NCI-H2227 (cell line): ENCODE data around the gene IGF2R.
A peak's percentile ranks its signal among the peaks of the same experiment; 100 is the strongest.
"Not testable (repeated sequence)": the region's sequence is repeated elsewhere in the genome, so short reads cannot be mapped to it uniquely, and the experiment has no call there.

ENCODE experiments used
- DNase-seq: peaks from one replicate; lab custom pipeline; 2025; ENCODE audit not compliant: unreplicated experiment; lab: John Stamatoyannopoulos, UW

Gene IGF2R

DNA sequence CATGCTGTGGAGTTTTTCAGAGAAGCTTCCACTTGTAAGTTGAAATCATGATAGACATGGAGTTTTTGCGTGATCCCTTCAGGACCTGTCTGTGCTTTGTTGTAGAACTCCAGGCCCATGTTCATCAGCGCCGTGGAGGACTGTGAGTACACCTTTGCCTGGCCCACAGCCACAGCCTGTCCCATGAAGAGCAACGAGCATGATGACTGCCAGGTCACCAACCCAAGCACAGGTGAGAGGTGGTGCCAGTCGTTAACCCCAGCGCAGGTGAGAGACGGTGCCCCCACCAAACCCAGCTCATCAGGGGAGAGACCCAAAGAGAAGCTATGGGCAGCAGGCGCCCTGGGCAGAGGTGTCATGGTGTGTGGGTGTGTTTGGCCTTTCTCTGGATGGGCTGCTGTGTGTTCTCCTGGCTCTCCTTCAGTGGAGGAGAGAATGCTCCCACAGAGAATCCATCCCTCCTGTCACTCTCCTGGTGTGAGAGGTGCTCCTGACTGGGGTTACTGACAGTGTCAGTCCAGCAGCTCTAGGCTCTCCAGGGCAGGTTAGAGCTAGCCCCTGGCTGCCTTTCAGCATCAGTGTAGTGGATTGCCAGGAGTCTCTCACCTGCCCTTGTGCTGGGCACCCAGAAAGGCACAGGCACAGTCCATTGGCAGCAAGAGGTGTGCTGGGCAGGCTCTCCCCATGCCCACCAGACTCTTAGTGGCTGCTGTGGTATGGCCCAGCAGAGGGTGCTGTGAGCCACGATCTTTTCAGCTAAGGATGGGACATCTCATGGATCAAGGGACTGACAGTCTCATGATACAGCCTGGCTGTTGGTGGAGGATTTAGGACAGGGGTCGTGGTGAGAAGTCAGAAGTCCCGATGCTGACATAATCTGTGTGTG is 103.2 kb downstream of the IGF2R start:
- DNase-seq = no peak

DNA sequence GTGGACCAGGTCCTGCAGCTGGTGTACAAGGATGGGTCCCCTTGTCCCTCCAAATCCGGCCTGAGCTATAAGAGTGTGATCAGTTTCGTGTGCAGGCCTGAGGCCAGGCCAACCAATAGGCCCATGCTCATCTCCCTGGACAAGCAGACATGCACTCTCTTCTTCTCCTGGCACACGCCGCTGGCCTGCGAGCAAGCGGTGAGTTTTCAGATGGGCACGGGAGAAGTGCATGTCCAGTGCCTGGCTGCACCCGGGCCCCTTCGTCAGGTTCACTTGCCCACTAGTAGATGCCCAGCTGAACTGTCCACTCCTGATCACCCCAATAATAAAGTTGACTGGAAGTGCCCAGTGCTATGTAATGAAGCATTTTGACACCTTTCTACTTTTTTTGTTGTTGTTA is 104.4 kb downstream of the IGF2R start:
- DNase-seq = no peak

DNA sequence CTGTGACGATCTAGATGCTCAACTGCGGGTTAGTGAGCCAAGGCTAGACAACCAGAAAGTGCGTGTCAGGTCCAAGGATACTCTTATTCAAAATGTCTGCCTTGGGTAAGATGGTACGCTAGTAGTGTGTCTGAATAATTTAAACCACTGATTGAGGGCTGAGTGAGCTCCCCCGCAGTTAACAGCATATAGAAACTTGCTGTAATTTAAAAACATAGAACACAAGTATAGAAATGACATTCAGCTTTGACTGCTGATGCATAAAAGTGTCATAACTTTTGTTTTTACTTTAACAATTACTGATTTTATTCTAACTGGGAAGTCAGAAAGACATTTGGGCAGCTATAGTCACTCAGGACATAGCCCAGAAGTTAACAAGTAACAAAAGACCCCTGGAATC is 107.1 kb downstream of the IGF2R start:
- no peak for DNase-seq

DNA sequence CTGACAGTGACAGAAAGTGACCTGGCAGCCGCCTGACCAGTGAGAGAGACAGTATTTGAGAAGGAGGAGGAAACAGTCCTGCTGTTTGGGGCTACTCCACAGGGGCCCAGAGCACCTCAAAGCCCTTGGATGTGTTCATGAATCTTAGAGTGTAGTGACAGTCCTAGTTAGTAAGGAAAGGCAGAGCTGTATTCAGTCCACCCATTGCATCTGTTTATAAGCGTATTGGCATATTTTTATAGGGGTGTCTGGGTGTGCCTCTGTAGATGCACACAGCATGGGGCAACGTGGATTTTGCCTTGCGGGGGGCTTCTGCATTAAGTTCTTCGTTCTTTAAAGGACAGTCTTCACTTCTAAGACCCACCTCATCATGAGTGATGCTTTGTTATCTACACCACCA is 108.1 kb downstream of the IGF2R start:
- no peak for DNase-seq

DNA sequence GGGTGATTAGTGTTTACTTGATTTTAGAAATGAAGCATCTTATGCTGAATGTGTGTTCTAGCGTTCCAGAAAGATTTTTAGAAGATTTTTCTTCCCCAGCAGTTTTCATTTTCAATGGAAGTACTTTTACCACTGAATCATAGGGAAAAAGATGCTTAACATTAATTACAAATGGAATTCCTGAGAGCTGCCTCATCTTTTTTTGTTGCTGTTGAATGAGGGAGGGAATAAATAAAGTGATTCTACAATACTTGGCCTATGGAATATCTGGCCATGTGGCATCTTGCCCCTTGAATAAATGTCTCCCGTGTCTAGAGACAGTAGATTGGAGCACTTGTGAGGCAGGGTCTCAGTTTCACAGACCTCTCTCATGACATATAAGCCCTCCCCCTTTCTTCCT is 108.6 kb downstream of the IGF2R start:
- no peak for DNase-seq

DNA sequence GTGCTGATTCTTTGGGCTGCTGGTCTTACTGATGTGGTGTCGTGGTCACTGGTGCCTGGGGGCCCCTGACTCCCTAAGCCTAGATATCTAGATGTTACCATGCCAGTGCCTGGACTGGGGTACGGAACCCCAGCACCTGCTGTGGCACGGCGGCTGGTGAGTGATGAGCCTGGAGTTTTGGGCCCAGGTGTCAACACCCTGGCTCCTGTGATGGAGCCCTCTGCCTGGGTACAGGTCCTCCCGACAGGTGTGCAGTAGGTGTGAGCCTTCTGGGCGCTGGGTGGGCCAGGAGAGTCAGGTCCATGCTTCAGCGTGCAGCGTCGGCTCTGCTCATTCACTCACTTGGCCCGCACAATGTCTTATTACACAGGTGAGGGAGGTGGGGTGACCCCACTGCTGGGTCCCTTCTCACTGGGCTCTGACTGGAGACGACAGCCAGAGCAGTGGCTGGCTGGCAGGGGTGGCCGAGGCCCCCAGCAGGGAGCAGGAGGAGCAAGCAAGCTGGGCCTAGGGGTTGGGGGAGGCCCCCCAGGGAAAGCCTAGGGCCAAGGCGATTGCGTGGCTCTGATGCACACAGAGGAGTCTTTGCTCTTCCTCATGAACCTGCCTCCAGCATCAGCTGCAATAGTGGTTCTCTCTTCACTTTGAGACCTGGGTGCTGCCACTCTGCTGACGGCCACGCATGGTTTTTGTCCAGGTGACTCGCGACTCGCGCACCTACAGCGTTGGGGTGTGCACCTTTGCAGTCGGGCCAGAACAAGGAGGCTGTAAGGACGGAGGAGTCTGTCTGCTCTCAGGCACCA is 110.2 kb downstream of the IGF2R start:
- DNase-seq = no peak

DNA sequence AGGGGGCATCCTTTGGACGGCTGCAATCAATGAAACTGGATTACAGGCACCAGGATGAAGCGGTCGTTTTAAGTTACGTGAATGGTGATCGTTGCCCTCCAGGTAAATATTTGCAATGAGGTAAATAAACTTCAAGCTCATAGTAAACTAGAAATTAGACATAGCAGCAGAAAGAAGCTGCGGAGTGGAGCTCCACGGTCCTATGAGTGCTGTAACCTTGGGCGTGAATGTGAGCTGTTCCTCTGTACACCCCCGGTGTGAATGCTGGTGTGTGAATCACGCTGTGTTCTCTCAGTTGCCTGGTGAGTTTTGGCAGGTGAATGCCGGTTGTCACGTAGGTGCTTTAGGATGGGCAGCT is 110.8 kb downstream of the IGF2R start:
- no peak for DNase-seq

DNA sequence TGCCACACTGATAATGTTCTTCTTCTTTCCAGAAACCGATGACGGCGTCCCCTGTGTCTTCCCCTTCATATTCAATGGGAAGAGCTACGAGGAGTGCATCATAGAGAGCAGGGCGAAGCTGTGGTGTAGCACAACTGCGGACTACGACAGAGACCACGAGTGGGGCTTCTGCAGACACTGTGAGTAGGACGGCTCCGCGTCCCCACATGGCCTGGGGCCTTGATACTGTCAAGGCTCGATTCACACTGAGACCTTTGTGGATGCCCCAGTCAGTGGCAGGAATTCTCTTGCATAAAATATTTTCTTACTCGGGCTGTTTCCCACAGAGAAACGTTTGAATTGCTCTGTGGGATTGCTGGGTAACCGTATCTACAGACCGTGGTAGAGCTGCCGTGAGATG is 111.2 kb downstream of the IGF2R start:
- no peak for DNase-seq

DNA sequence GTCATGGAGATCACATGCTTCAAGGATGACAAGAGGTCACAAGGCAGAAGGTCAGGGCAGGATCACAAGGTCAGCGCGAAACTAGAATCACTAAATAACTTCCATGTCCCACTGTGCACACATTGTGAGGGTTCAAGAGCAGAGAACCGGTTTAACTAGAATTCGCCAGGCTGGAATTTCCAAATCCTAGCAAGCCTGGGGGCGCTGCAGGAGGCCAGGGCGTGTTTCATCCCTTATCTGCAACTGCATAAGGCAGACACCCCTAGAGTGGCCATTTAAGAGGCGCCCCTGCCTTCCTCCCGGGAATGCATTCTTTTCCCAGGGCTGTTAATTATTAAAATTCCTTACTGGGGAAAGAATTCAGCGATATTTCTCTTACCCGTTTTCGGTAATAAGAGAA is 112.5 kb downstream of the IGF2R start:
- DNase-seq = no peak

DNA sequence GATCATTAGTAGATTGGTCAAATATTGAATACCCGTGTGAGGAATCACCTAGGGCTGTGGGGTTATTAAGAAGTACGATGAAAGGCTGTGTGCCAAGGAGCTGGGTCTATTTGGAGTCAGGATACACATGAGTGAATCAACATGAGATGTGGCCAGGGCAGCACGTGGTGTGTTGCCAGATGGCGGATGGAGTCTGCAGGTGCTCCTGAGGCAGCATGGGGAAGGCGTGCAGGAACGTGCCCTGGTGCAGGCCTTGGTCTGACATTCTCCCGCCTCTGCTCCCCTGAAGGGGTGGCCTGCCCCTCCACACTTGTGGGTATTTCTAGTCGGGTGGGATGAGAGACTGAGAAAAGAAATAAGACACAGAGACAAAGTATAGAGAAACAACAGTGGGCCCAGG is 113.7 kb downstream of the IGF2R start:
- DNase-seq = no peak

DNA sequence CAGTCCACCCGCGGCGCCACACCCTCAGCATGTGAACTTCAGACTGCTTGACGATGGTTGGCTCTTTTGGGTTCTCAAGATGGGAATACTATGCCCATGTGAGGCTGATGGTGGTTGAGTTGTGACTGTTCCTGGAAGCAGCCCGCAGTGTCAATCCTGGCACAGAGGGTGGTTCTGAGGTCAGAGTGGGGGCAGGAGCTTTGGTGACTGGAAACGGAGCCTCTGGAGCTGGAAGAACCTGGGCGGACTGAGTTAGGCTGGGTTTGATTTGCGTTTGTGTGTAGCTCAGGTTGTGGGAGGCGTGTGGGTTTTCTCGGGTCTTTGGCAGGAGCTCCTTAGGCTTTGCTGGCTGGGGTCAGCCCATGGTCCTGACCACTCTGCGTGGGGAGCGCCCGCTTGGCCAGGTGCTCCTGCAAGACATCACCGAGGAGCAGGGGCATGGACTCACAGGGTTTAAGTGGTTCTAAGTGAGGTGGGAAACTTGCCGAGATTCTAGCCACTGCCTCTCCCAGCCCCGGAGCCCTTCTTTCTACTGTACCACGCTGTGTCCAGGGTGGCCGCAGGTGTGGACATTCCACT is 115.4 kb downstream of the IGF2R start:
- DNase-seq = no peak

DNA sequence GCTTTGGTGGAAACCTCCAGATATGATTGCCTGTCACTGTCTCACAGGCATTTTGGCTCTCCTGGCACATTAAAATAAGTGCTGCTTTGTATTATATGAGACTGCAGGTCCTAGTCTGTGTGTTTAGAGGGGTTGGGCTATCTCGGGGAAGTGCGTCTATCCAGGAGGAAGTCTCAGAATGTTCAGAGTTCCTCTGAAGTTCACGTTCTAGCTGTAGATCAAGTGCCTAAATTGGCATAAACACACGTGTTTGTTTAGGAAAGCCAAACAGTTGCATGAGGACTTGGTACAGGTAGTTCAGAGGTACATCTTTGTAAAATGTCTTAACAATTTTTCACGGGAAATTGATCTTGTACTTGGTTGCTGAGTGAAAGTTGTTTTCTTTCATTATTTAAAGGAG is 116.3 kb downstream of the IGF2R start:
- no peak for DNase-seq

DNA sequence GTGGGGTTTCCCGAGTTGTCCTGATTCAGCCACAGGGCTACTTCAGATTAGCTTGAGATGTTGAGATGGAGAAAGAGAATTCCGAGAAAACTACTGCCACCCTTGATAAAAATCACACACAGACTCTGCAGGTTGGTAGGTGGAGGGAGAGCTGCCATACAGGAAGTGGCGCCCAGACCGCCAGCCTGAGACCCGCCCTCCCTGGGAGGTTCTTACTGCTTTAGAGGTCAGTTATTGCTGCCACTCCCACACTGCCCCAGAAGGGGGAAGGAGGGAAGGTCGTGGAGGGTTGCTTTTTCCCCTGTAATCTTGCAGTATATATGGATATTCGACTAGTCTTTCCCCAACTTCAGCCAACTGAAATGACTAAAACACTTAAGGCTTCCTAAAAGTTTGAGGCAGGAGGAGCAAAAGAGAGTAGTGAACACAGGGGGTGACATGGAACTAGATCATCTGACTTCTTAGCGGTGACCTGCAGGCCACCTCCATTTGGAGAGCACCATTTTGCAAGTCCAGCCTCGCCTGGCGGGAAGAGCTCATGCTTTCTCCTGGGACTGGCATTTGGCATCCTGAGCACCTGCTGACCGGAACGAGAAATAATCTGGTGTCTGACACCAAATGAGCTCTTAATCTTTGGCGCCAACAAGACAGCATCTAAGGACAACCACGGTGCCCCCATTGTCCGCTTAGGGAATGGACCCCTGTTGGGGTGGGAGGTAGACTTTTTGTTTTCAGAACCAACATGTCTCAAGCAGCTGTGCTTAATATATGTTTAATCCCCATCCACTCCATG is 117.0 kb downstream of the IGF2R start:
- no peak for DNase-seq

DNA sequence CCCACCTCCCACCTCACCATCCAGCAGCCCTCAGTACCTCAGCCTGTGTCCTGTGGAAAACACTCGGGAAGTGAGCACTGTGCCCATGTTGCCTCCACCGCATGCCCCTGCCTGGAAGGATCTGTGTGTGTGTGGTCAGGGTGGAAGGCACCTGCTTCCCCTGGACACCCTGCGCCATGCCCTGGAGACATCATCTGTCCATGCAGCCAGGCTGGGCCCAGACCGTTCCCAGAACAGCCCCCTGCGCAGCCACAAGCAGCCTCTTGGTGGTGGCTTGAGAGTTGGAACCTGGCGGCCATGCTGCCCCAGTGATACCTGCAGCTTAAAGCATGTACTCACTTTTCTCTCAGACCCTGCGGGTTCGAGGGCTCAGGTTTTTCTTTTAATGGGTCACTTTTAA is 117.9 kb downstream of the IGF2R start:
- DNase-seq = no peak

DNA sequence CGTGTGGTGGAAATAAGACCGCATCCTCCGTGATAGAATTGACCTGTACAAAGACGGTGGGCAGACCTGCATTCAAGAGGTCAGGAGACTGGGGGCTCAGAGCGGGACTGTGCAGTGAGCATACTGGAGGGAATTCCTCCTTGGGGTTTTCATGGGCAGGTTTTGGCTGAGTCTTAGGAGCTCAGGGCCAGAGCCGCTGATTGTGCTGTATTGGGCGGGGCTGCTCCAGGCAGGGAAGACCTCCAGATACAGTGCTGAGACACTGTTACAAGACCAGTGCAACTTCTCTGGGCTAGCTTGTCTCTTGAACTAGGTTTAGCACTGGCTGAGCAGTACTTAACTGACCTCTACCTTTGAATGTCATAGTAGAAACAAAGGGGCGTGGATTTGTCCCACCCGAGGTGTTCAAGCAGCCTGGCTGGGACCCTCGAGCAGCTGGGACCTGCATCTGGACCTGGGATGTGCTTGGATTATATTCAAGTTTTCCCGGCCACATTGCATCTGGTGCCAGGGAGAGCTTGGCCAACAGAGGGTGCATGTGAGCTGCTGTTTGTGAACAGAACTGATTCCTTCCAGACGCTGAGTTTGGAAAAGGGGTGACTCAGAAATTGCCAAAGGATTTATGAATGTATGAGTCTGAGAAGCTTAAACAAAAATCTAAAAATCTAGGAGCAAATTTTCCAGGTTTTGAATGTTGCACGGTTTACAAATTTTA is 119.3 kb downstream of the IGF2R start:
- peak; percentile 4 for DNase-seq

DNA sequence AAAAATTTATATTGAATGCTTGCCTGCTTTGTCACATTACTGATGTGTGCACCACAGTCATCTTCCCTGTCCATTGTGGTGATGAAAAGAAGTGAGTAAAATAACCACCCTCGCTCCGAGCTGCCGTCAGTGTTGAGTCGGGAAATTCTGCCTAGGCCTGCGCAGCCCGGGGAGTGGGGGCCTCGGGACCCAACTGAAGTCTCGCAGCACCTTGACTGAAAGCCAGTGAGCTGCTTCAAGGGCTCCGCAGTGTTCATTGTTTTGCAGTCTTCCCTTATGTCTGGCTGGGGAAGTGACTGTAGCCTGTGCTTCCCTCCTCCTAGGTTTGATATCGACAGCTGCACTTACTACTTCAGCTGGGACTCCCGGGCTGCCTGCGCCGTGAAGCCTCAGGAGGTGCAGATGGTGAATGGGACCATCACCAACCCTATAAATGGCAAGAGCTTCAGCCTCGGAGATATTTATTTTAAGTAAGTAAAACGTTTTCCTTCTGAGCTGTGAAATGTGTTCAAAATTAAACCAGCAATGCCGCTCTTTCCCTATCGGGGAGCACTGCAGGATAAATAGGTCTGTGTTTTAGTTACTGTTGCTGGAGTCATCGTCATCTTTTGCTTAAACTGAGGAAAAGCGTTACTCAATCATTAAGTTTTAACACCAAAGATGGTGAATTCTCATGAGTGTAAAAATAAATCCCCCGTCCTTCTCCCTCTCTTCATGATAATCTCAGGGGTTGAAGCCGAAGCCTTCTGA is 120.1 kb downstream of the IGF2R start:
- DNase-seq = no peak

DNA sequence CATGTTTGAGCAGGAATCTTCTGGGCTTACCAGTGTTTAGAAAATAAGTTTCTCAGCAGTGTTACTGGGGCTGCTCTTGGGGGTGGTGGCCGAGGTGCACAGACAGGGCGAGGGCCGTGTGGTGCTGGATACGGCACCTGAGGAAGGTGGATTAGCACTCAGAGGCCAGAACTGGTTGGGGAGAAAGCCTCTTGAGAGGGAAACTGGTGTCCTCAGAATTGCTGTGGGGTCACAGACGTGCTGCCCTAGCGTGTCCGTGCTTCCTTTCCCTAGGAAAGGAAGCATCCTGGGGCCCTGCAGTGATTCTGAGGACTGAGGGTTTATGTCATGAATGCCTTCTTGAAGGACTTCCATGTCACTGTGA is 120.6 kb downstream of the IGF2R start:
- no peak for DNase-seq

DNA sequence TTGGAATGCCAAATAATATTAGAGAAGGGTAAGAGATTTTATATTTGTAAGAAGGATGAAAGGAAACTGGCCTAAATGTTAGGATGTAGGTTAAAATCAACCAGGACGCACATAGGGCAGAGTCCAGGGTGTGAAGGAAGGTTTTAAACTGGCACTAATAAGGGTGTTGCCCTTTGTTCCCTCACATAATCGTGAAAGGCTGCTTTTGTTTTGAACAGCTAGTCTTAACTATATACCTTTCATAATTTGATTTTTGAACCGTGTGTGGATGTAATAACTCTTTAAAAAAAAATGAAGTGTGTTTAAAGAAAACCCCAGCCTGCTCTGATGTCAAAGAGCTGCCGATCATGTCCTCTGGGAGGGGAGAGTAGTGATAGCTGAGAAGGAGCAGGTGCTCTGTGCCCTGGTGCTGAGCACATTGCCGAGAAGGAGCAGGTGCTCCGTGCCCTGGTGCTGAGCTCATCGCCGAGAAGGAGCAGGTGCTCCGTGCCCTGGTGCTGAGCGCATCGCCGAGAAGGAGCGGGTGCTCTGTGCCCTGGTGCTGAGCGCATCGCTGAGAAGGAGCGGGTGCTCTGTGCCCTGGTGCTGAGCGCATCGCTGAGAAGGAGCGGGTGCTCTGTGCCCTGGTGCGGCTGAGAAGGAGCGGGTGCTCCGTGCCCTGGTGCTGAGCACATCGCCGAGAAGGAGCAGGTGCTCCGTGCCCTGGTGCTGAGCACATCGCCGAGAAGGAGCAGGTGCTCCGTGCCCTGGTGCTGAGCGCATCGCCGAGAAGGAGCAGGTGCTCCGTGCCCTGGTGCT is 121.8 kb downstream of the IGF2R start:
- not testable (repeated sequence) for DNase-seq

DNA sequence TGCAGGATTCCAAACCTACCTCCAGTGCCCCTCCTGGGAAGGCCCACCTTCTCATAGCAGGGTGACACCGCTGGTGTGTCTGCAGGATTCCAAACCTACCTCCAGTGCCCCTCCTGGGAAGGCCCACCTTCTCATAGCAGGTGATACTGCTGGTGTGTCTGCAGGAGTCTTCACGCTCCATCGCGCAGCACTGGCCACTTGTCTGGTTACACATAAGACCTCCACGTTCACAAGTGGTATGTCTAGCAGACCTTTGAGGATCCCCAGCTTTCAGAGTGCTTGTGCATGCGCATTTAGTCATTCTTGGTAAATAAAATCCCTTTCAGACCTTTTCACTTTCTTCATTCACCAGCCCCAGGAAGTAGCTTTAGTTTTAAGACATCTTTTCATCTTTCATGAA is 123.3 kb downstream of the IGF2R start:
- not testable (repeated sequence) for DNase-seq
